Adipose tissue (tissue), 3 donors: ENCODE results near the gene ZNF692. TPM values are rescaled to one million over a fixed set of nuclear protein-coding genes. Genes with fewer than 3 reads are reported as not detected.
"Not testable (repeated sequence)": the region's sequence is repeated elsewhere in the genome, so short reads cannot be mapped to it uniquely, and the experiment has no call there.

Experiments
- H3K27ac ChIP-seq: one replicate; pipeline ENCODE4 v1.5.1; 2013; ENCODE audit warnings: low read depth, low read length
- WGBS, 3 donors: extraction: QIAGEN DNeasy Blood & Tissue Kit; methylation state at CpG; one replicate each; pipeline ENCODE4 v1.1.7; 2013; 5-methylcytosine and 5-hydroxymethylcytosine counted together
- polyA plus RNA-seq, 3 donors: library from polyadenylated mRNA; stranded (reverse); fragments of 200-250 nt; gene quantifications; one replicate each; pipeline ENCODE4 v1.2.3, GENCODE V29; 2013
- donor health status: healthy with polysubstance abuse.
- donor health status: Bipolar disorder and iron deficiency.
- donor health status: healthy.

The ZNF692 gene
- polyA plus RNA-seq, 3 donors: 18.3 to 30.4 (median 25.3) TPM

DNA sequence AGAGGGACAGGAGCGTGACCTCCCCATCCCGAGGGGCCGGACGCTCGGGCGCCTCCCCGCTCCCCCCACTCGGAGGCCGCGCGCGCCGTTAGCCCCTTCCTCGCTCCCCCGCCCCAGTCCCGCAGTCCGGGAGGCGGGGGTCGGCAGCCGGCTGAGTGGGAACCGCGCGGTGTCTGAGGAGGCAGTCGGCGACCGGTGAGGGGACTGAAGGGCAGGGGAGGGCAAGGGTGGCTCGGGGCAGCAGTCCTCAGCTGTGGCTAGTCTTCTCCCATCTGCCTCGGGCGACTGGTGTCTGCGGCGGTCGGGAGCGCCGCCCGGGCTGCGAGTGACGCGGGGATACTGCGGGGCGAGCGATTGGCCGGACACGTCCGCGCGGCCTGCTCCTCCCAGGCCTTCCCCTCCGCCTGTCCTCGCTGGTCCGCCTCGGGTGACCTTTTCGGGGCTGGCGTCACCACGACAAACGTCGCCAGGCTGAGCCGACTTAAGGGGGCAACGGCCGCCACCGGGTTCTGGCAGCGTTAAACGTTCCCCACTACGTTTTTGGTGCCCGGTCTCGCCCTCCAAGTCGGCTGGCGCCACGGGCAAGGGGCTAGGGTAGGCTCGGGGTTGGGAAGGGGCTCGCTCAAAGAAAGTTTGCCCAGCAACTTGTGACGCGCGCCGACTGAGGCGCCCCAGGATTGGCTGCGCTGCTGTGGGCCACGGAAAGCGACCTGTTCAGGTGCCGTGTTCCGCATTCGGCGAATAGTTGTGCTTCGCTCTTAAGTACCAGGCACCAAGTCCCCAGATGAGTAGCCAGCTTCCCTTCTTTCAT is 20.3 kb downstream of the ZNF692 start:
- H3K27ac ChIP-seq: peak overlapping the region; percentile 98
- 0 to 1% (median 0%) methylated on average over 68 to 82 of the region's 82 CpGs for WGBS, 3 donors

DNA sequence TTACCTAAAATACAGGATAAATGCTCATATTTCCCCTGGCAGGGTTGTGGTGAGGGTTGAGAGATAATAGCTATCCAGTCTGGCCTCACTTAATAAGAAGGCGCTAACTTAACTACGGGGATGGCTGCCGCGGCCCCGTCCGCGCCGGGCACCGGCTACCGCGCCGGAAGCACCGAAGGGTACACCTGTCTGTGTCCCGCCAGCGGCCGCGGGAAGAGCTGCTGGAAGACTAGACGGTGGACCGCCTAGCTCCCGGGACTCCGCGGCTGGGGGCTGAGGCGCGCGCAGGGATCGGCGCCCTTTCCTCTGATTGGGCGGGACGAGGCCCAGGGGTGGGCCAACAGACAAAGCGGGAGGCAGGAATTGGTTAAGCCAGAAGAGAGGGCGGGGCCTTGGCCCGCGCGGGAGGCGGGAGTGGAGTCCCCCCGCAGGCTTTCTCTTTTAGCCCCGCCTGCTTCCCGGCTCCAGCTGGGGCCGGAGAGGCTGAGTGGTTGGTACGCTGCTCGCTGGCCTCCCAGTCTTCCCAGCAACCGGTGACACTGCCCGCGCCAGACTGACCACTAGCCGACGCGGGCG is 21.0 kb downstream of the ZNF692 start, which contains the start of gene ZNF672:
Gene ZNF672 (plus strand): TSS at position 444 of the 576 bp plus-strand sequence. CDS start 9,051 bp downstream, outside the sequence.
- peak within 1 kb of the TSS; percentile 98 for H3K27ac ChIP-seq
- 0 to 1% (median 1%) methylated on average over 38 to 48 of the region's 48 CpGs for WGBS, 3 donors

DNA sequence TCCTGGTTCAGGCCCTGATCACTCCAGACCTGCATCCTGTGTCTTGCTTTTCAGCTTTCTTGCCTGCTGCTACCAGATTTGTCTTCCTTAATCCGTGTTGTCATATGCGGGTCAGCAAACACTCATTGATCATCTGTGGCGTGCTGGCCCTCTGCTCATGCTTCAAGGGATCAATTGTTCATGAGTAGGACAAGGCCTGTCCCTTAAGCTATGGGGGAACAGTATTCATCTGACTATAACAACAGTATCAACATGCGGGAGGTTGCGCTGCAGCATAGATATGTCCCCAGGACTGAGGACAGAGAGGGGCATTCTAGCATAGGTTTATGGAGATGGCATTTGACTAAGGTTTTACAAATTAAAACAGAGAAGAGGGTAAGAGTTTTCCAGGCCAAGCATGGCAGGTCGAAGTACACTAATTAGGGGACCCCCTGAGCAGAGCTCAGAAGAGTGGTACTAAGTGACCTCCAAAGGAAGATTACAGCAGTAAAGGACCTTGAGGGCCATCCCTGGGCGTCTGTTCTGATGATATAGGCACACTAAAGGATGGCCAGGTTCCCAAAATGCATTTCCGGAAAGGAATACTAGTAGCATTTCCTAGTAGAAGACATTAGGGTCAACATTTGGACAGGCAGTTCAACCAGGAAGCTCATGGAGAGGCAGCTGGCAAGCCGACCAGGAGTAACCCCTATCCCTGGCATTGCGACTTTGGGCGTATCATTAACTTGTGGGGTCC is 21.7 kb downstream of the ZNF692 start:
- whole genome bisulfite sequencing, 3 donors: 39 to 50% (median 49%) methylated on average over 11 of the region's 11 CpGs

DNA sequence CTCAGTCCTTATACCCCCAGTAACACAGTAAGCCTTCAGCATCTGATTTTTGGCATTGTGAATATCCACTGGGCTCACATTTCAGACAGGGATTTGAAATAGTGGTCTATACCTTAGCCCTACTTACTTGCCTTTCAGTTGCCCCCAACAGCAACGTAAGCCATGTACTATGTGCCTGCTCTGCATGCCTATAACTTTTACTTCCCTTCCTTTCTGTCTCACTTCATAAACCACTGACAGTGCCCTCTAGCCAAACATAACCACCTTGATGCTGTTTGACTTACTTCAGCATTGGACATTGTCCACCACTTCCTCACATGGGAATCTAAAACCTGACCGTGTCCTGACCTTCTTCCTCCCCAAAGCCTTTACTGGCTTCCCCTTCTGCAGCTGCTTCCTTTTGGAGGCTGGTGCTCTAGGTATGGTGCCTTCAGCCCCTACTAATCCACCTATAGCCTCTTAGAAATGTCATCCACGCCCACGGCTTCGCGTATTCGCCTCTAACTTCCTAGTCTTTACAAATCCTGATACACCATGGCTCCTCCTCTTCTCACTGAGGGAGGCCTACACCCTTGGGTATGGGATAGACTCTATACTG is 24.4 kb downstream of the ZNF692 start:
- H3K27ac ChIP-seq: no peak overlapping the region
- 38 to 65% (median 39%) methylated on average over 7 of the region's 7 CpGs for WGBS, 3 donors

More for the DNA sequence above, 21.7 kb downstream of the ZNF692 start:
- H3K27ac ChIP-seq: peak overlapping the region; percentile 25

DNA sequence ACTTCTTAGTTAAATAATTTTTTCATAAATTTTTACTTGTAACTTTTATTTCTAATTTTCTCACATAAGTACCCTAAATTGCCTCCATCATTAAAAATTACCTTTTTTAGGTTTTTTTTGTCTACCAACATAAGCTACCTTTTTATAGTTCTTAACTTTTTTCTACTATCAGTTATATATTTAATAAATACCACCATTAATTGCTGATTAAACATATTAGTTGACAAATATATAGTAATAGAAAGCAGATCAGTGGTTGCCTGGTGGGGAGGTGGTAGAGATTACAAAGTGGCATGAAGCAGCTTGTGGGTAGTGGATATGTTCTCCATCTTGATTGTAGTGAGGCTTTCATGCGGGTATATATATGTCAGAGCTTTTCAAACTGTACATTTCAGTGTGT is 27.0 kb downstream of the ZNF692 start:
- H3K27ac ChIP-seq: no peak overlapping the region
- 80 to 92% (median 86%) methylated on average over 1 of the region's 1 CpG for WGBS, 3 donors

DNA sequence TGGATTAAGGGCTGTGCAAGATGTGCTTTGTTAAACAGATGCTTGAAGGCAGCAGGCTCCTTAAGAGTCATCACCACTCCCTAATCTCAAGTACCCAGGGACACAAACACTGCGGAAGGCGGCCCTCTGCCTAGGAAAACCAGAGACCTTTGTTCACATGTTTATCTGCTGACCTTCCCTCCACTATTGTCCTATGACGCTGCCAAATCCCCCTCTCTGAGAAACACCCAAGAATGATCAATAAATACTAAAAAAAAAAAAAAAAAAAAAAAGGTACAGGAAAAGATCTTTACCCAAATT is 28.2 kb downstream of the ZNF692 start:
- WGBS, 3 donors: 31 to 76% (median 64%) methylated on average over 1 to 3 of the region's 3 CpGs

DNA sequence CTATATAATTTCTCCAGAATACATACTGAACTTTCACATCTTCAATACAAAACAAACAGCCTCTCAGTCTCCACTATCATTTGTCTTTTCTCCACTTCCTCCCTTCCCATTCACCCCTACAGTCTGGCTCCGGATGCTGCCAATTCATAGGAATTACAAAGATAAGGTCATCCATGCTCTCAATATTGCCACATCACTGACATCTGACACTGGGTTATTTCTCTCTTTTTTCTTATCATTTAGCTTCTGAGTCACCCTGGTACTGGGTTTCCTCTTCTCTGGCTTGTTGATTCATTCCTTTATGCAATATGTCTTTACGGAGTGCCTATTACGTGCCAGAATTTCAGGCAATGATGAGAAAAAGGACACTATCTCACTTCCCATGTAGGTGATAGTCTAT is 30.0 kb downstream of the ZNF692 start:
- H3K27ac ChIP-seq: no peak overlapping the region
- 38 to 75% (median 40%) methylated on average over 3 of the region's 3 CpGs for WGBS, 3 donors

More for the DNA sequence above, 28.2 kb downstream of the ZNF692 start:
- H3K27ac ChIP-seq: not testable (repeated sequence)

DNA sequence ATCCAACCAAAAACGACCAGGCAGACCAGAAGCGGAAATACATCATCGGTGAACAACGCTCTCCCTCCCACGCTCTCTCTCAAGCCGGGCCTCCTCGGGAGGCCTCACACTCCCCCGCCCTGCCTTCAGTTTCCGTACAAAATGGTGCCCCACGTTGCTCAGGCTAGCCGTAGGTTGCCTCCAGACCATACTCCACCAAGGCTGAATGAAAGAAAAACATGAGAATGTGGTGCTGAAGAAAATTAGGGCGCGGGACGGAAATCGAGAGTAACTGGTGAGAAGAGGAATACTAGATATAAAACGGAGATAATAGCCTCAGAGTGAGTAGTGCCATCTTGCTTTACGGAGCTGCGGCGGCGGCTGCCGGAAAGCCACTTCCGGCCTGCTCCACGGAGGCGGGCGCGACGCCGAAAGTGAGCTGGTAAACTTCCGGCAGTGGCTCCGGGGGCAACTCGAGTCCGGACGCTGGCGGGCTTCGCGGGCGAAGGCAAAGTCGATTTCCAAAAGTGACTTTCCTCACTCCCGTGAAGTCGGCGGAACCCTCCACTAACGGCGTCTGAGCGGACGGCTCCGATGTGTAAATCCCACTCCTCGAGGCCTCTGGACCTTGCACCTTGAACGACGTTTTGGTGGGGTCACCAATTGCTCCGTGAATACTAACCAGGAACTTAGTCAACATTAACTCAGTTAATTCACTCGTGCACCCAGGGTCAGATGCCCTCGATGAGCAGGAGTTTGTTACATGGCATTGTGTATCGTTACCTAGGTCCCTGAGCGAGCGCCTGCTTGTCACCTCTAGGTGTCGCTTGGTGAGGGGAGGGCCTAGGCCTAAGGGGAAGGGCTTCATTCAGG is 32.8 kb downstream of the ZNF692 start, which contains the start of gene SH3BP5L:
Gene SH3BP5L (minus strand): TSS at position 7 of the 852 bp plus-strand sequence. CDS start 980 bp downstream, outside the sequence.
- H3K27ac ChIP-seq: peak within 1 kb of the TSS; percentile 94
- 0 to 1% (median 0%) methylated on average over 56 of the region's 56 CpGs for WGBS, 3 donors

DNA sequence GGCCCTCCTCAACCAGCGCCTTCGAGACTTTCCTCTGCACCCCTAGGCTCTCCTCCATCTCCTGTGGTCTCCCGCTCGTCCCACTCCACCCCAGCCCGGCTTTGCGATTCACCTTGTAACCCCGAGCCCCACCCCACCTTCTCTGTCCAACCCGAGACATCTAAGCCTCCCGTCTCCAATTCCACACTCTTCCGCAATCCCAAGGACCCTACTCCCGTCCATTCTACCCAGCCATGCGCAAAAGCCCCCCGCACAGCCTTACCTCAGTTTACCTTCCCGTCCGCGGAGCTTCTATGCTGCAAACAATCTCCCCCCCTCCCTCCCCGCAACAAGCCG is 33.3 kb downstream of the ZNF692 start:
- WGBS, 3 donors: 0 to 3% (median 1%) methylated on average over 18 of the region's 18 CpGs
- H3K27ac ChIP-seq: no peak overlapping the region

DNA sequence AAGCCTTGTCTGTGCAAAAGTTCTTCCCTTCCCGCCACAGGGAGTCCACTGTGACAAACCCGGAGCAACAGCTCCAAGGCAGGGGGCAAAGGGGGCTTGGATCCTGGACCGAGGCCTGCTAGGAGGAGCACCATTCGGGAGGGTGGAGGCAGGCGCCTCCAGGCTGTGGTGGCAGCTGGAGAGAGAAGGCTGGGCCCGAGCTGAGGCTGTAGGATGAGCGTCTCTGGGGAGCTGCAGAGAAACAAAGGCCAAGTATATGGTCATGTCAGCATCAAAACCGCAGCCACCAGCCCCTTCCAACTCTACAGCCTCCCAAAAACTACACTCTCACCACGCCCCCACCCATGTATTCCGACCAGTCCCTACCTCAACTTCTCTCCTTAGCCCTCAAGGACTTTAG is 33.7 kb downstream of the ZNF692 start:
- WGBS, 3 donors: 31 to 40% (median 36%) methylated on average over 10 of the region's 10 CpGs
- H3K27ac ChIP-seq: no peak overlapping the region

DNA sequence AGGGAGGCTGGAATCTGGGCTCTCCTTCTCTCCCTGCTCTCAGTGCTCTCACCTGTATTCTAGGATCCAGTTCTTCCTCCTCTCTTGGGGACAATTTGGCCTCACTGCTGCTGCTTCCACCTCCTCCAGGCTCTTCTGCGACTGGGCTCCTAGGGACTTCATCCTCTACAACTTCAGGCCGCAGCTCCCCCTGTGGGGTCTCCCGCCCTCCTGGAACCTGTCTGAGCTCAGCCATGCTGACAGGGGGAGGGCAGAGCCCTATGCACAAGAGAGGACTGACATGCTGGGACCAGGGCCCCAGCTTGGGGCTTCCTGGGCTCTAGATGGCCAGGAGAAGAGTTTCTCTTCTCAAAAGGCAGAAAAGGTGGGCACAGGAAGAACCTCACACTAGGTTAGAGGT is 34.2 kb downstream of the ZNF692 start:
- no peak overlapping the region for H3K27ac ChIP-seq
- 80 to 91% (median 91%) methylated on average over 3 of the region's 3 CpGs for WGBS, 3 donors

DNA sequence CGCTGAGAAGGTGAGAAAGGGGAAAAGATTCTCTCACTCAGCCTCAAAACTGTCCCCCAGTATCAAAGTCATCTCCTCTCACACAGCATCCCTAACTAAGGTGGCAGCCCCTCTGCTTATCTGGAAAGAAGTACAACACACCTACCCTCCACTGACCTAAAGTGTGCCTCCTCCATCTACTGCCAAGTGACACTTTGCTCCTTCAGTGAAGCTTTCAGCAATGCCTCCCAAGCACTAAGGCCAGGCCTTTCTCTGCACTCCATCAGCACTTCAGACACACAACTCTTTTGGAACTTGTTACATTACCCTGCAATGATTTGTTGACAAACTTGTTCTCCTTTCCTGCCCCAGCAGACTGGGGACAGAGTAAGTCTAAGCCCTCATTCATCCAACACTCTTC is 34.6 kb downstream of the ZNF692 start:
- 97 to 100% (median 100%) methylated on average over 1 of the region's 1 CpG for WGBS, 3 donors
- H3K27ac ChIP-seq: no peak overlapping the region

DNA sequence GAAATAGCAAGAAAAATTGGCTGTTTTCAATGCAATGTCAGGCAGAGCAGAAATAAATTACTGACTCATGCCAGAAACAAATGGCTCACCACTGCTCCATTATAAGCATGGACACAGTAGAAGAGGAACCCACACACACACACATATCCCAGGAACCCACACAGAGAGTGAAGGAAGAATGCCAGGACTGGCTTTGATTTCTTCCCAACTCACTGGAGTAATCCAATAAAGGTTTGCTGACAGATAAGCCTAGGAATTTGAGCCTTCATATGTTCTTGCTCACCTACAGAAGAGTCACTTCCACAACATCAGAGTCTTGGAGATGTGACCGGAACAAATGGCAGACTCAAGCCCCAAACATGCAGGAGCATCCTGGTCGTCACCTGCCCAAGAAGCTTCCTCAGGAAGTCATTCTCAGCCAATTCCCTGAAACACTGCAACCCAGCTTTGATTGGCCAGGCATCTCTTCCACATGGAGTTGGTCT is 35.3 kb downstream of the ZNF692 start:
- 66 to 82% (median 67%) methylated on average over 2 of the region's 2 CpGs for WGBS, 3 donors
- H3K27ac ChIP-seq: no peak overlapping the region

DNA sequence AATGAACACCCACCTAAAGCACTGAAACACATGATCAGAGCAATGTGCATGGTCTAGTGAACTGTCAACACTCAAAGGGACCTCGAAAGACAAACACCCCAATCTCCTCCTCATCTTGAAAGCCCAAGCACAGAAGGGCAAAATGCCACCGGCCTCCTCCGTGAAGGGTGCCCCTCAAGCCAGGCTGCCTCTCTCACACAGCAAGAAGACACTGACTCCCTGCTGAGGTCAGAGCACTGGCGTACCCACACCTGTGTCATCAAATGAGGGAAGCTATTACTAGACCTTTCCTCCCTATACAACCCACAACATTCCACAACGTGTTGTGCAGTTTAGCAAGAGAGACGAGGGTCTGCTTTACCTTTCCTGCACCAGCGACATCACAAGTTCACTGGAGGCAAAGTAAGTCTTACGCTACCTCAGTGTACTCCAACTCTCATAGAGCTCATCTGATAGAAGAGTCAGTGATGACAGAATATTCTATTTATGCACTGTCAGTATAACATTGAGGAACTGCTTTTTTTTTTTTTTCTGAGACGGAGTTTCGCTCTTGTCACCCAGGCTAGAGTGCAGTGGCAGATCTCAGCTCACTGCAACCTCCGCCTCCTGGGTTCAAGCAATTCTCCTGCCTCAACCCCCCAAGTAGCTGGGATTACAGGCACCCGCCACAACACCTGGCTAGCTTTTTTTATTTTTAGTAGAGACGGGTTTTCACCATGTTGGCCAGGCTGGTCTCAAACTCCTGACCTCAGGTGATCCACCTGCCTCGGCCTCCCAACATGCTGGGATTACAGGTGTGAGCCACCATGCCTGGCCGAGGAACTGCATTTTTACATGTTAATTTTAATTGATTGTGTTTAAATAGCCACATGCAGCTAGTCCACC is 36.5 kb downstream of the ZNF692 start:
- no peak overlapping the region for H3K27ac ChIP-seq
- WGBS, 3 donors: 79 to 81% (median 81%) methylated on average over 15 of the region's 15 CpGs

DNA sequence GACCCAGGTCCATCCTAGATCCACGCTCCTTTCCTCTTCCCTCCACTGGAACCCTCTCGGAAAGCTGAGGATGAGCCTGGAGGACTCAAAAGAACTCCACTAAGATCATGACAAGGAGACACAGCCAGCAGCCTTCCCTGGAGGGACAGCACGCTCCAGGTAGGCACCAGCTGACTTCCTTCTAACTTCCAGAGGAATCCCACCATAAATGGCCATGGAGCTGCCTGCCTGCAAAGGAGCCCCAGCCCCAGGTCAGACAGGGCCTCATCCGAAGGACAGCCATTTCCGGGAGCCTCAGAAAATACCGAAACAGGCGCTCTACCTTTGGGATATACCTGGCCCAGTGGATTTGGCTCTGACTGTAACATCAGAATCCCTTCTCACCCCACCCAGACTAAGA is 37.2 kb downstream of the ZNF692 start:
- no peak overlapping the region for H3K27ac ChIP-seq
- 93 to 95% (median 93%) methylated on average over 7 of the region's 7 CpGs for WGBS, 3 donors

DNA sequence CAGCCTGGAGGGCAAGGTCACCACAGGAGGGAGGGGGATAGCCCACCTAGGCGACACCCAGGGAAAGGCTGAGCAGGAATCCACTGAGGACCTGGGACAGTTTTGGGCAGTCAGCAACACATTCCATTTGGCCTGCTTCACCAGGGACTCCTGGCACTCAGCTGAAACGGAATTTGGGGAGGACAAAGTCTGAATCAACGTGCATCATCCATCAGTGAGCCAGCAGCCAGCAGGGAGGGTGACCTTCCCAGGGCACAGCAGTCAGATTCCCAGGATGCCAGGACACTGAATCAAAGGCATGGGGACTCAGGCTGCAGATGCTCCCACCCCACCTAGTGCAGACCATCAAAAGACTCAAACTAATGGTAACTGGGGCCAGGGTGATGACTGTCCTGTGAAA is 37.8 kb downstream of the ZNF692 start:
- whole genome bisulfite sequencing, 3 donors: 50 to 67% (median 51%) methylated on average over 3 of the region's 3 CpGs
- no peak overlapping the region for H3K27ac ChIP-seq

DNA sequence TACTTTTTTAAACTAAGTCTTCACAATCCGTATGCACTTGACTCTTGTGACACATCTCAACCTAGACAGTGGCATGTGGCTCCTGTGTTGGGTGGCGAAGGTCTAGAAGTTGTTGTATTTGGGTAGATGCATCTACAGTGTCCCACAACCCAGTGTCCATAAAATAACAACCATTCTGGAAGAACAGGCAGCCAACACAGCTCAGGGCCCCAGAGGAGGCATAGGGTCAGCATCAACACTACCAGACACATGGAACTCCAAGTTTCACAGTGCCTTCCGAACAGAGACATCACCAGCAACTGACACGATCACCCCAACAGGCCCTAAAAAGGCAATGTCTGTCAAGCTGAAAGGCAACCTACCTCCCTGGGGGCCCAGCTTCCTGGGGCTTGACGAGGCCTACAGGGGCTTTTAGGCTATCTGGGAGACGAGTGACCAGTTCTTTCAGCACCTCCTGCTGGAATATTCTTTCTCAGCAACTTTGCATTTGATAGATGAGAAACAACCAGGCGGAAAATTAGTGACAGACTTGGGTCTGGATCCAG is 38.8 kb downstream of the ZNF692 start:
- WGBS, 3 donors: 78 to 90% (median 82%) methylated on average over 7 of the region's 7 CpGs

More for the DNA sequence above, 38.8 kb downstream of the ZNF692 start:
- H3K27ac ChIP-seq: no peak overlapping the region
